K562 (cell line): ENCODE measurements around the gene EFCAB5. TPM values are rescaled to one million over a fixed set of nuclear protein-coding genes. Genes with fewer than 3 reads are reported as not detected.
A peak's percentile ranks its signal among the peaks of the same experiment; 100 is the strongest.

Experiments used
- CBX3 ChIP-seq, 2 experiments: IDR thresholded peaks; 1 replicate in 1 of 2; 2 replicates in 1 of 2; pipeline ENCODE4 v1.6.1; 2012; ENCODE audit warnings: inconsistent platforms in 2 of 2, low read length in 2 of 2, borderline replicate concordance in 1 of 2, control low read depth in 1 of 2
- CREB1 ChIP-seq, 2 experiments: sonication (generic) in 1 of 2; formaldehyde crosslinking in 1 of 2; IDR thresholded peaks; 2 replicates each; pipeline versions ENCODE4 v1.6.1 to v1.8.0; 2012 to 2022; ENCODE audit warnings: inconsistent platforms in 1 of 2, mild to moderate bottlenecking in 1 of 2, missing genetic modification reagents in 1 of 2, moderate library complexity in 1 of 2
- FOSL1 ChIP-seq: fragments of 200-800 bp; sonication (Bioruptor generic); conservative IDR thresholded peaks from 2 replicates; pipeline ENCODE4 v1.6.1; 2016; ENCODE audit warnings: missing genetic modification characterization, missing compliant biosample characterization
- L3MBTL2 ChIP-seq: fragments of 450-650 bp; IDR thresholded peaks from 2 replicates; pipeline ENCODE4 v1.6.1; 2016; ENCODE audit warnings: mild to moderate bottlenecking, moderate library complexity
- MAFF ChIP-seq: IDR thresholded peaks from 2 replicates; pipeline ENCODE4 v1.6.1; 2012; ENCODE audit warnings: low read length, improper control_type of control experiment
- OTX1 ChIP-seq: fragments of 450-650 bp; formaldehyde crosslinking; IDR thresholded peaks from 2 replicates; pipeline ENCODE4 v1.4.0; 2022; ENCODE audit warnings: mild to moderate bottlenecking
- POLR2AphosphoS5 ChIP-seq: IDR thresholded peaks from 2 replicates; pipeline ENCODE4 v1.6.1; 2011; ENCODE audit warnings: mild to moderate bottlenecking, low read depth, low read length, moderate library complexity; ENCODE audit not compliant: control insufficient read depth, insufficient read depth
- SMAD1 ChIP-seq: fragments of 150-350 bp; IDR thresholded peaks from 2 replicates; pipeline ENCODE4 v1.6.1; 2014; ENCODE audit warnings: low read length, low read depth; ENCODE audit not compliant: partially characterized antibody
- polyA plus RNA-seq, 8 experiments: library from polyadenylated mRNA; depleted of rRNA in 4 of 8; stranded (reverse) in 5 of 8; unstranded in 3 of 8; fragments of >200 nt; fragmentation: Nextera tagmentation in 2 of 8; fragmentation: Illumina TruSeq in 1 of 8; extraction: Ambion mirVana in 2 of 8; extraction: Trizol in 1 of 8; gene quantifications; 2 replicates each; pipeline versions ENCODE4 v1.2.1 to v1.2.3, GENCODE V29; 2011 to 2014; ENCODE audit warnings: inconsistent platforms in 1 of 8, missing spikeins in 1 of 8
- total RNA-seq, 7 experiments: library from RNA; depleted of rRNA in 6 of 7; stranded (reverse); fragments of >200 nt in 6 of 7; fragmentation: Illumina TruSeq in 2 of 7; extraction: Trizol in 2 of 7; gene quantifications; 2 replicates each; pipeline versions ENCODE4 v1.2.1 to v1.2.3, GENCODE V29; 2011 to 2021; ENCODE audit warnings: low replicate concordance in 1 of 7
- TF ChIP-seq, protein P1 (sequence below): fragments of 450-650 bp; IDR thresholded peaks from 2 replicates; pipeline ENCODE4 v1.6.1; 2016
- TF ChIP-seq, protein P2 (sequence below): fragments of 250-450 bp; sonication (Bioruptor Pico); IDR thresholded peaks from 2 replicates; pipeline ENCODE4 v1.9.0; 2021; ENCODE audit warnings: mild to moderate bottlenecking, inconsistent platforms
- TF ChIP-seq, protein P3 (sequence below): sonication (generic); IDR thresholded peaks from 2 replicates; pipeline ENCODE4 v1.6.1; 2016
- TF ChIP-seq, protein P4 (sequence below): sonication (generic); formaldehyde crosslinking; IDR thresholded peaks from 2 replicates; pipeline ENCODE4 v1.8.1; 2023; ENCODE audit warnings: mild to moderate bottlenecking, missing genetic modification reagents
- TF ChIP-seq, protein P5 (sequence below): fragments of 250-450 bp; sonication (Bioruptor Pico); IDR thresholded peaks from 2 replicates; pipeline ENCODE4 v1.4.0; 2020

The EFCAB5 gene
- total and polyA plus RNA-seq, 9 of the 15 experiments (the other 6 are each of a cell fraction or from before 2014, with no cell fraction given), result 0.06 to 0.11 TPM; not detected in 7

DNA sequence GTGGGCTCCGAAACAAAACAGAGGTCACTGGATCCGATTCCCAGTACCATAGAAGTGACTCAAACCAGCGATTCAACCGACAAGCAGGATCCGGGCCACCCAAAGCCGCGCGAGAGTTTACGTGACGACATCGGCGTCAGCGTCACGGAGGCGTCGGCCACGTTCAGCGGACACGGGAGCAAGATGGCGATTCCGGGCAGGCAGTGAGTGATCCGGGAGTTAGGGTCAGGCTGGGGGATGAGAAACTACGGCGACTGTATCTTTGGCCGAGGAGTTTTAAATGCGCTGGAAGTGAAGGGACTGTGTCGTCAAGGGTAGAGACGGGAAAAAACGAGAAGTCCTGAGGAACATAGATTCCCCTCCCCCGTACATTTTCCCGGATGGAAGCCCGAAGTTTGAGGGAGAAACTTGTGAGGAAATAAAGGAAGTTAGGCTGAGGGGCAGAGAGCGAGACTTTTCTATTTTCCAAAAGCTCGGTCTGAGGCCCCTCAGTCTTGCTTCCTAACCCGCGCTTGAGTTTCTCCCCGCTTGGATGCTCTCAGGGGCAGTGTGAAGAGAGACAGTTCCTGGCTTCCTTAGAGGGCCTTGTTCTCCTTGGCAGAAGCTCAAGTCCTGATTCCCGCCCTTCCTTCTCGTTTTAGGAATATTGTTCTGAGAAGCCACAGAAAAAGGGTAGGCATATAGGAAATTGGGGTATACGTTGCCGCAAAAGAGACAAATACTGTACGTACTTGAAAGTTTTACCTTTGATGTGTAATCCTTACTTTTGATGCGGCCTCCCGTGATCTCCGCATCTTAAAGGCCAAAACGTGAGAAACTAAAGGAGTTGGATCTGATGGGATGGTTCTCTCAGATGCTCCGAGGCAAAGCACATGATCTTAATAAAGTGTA lies 175.5 kb downstream of the EFCAB5 start, which contains the start of gene NSRP1 (continued):
- peak; percentile 75 for TF ChIP-seq FOSL1 (tag)
- 0 out of 2 replicates have a peak, but pooled peaks have one; percentile 36 for TF ChIP-seq L3MBTL2
- peak; percentile 55 for TF ChIP-seq SMAD1
- TF ChIP-seq, protein P1, sequence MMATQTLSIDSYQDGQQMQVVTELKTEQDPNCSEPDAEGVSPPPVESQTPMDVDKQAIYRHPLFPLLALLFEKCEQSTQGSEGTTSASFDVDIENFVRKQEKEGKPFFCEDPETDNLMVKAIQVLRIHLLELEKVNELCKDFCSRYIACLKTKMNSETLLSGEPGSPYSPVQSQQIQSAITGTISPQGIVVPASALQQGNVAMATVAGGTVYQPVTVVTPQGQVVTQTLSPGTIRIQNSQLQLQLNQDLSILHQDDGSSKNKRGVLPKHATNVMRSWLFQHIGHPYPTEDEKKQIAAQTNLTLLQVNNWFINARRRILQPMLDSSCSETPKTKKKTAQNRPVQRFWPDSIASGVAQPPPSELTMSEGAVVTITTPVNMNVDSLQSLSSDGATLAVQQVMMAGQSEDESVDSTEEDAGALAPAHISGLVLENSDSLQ, result peak; percentile 76
- TF ChIP-seq OTX1, result peak; percentile 76
- TF ChIP-seq, protein P2, sequence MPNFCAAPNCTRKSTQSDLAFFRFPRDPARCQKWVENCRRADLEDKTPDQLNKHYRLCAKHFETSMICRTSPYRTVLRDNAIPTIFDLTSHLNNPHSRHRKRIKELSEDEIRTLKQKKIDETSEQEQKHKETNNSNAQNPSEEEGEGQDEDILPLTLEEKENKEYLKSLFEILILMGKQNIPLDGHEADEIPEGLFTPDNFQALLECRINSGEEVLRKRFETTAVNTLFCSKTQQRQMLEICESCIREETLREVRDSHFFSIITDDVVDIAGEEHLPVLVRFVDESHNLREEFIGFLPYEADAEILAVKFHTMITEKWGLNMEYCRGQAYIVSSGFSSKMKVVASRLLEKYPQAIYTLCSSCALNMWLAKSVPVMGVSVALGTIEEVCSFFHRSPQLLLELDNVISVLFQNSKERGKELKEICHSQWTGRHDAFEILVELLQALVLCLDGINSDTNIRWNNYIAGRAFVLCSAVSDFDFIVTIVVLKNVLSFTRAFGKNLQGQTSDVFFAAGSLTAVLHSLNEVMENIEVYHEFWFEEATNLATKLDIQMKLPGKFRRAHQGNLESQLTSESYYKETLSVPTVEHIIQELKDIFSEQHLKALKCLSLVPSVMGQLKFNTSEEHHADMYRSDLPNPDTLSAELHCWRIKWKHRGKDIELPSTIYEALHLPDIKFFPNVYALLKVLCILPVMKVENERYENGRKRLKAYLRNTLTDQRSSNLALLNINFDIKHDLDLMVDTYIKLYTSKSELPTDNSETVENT (CRISPR knock-in tag), result peak; percentile 65; the same call in 1 of the 2 replicates
- TF ChIP-seq, protein P3, sequence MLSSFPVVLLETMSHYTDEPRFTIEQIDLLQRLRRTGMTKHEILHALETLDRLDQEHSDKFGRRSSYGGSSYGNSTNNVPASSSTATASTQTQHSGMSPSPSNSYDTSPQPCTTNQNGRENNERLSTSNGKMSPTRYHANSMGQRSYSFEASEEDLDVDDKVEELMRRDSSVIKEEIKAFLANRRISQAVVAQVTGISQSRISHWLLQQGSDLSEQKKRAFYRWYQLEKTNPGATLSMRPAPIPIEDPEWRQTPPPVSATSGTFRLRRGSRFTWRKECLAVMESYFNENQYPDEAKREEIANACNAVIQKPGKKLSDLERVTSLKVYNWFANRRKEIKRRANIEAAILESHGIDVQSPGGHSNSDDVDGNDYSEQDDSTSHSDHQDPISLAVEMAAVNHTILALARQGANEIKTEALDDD, result peak; percentile 72; the same call in 1 of the 2 replicates
- peak; percentile 93 for TF ChIP-seq CREB1 (IDR thresholded peaks at IDR 0.05)
- peak; percentile 89 for TF ChIP-seq CREB1 (CRISPR knock-in tag; IDR thresholded peaks at IDR 0.05)
- TF ChIP-seq, protein P4, sequence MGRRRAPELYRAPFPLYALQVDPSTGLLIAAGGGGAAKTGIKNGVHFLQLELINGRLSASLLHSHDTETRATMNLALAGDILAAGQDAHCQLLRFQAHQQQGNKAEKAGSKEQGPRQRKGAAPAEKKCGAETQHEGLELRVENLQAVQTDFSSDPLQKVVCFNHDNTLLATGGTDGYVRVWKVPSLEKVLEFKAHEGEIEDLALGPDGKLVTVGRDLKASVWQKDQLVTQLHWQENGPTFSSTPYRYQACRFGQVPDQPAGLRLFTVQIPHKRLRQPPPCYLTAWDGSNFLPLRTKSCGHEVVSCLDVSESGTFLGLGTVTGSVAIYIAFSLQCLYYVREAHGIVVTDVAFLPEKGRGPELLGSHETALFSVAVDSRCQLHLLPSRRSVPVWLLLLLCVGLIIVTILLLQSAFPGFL (CRISPR knock-in tag), result peak; percentile 11; the same call in 1 of the 2 replicates
- peak; percentile 6; the same call in 1 of the 2 replicates for TF ChIP-seq MAFF
- TF ChIP-seq CBX3 (IDR thresholded peaks at IDR 0.05; ENCODE audit: borderline replicate concordance in 1 of 2, low read length in 2 of 2), result peak in 1 of 2 experiments; percentile 15; a peak in 1 of 3 replicates
- TF ChIP-seq POLR2AphosphoS5, result peak; percentile 95
- TF ChIP-seq, protein P5, sequence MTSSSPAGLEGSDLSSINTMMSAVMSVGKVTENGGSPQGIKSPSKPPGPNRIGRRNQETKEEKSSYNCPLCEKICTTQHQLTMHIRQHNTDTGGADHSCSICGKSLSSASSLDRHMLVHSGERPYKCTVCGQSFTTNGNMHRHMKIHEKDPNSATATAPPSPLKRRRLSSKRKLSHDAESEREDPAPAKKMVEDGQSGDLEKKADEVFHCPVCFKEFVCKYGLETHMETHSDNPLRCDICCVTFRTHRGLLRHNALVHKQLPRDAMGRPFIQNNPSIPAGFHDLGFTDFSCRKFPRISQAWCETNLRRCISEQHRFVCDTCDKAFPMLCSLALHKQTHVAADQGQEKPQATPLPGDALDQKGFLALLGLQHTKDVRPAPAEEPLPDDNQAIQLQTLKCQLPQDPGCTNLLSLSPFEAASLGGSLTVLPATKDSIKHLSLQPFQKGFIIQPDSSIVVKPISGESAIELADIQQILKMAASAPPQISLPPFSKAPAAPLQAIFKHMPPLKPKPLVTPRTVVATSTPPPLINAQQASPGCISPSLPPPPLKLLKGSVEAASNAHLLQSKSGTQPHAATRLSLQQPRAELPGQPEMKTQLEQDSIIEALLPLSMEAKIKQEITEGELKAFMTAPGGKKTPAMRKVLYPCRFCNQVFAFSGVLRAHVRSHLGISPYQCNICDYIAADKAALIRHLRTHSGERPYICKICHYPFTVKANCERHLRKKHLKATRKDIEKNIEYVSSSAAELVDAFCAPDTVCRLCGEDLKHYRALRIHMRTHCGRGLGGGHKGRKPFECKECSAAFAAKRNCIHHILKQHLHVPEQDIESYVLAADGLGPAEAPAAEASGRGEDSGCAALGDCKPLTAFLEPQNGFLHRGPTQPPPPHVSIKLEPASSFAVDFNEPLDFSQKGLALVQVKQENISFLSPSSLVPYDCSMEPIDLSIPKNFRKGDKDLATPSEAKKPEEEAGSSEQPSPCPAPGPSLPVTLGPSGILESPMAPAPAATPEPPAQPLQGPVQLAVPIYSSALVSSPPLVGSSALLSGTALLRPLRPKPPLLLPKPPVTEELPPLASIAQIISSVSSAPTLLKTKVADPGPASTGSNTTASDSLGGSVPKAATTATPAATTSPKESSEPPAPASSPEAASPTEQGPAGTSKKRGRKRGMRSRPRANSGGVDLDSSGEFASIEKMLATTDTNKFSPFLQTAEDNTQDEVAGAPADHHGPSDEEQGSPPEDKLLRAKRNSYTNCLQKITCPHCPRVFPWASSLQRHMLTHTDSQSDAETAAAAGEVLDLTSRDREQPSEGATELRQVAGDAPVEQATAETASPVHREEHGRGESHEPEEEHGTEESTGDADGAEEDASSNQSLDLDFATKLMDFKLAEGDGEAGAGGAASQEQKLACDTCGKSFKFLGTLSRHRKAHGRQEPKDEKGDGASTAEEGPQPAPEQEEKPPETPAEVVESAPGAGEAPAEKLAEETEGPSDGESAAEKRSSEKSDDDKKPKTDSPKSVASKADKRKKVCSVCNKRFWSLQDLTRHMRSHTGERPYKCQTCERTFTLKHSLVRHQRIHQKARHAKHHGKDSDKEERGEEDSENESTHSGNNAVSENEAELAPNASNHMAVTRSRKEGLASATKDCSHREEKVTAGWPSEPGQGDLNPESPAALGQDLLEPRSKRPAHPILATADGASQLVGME, result 0 out of 2 replicates have a peak, but pooled peaks have one; percentile 53
